HG03097 (cell line): ENCODE data around the gene SH2D2A.

Source experiments
- ATAC-seq: cut with Tn5 transposase; IDR thresholded peaks from one replicate; pipeline ENCODE4 v1.9.1; 2021; ENCODE audit not compliant: unreplicated experiment, low FRiP score

The SH2D2A gene

DNA sequence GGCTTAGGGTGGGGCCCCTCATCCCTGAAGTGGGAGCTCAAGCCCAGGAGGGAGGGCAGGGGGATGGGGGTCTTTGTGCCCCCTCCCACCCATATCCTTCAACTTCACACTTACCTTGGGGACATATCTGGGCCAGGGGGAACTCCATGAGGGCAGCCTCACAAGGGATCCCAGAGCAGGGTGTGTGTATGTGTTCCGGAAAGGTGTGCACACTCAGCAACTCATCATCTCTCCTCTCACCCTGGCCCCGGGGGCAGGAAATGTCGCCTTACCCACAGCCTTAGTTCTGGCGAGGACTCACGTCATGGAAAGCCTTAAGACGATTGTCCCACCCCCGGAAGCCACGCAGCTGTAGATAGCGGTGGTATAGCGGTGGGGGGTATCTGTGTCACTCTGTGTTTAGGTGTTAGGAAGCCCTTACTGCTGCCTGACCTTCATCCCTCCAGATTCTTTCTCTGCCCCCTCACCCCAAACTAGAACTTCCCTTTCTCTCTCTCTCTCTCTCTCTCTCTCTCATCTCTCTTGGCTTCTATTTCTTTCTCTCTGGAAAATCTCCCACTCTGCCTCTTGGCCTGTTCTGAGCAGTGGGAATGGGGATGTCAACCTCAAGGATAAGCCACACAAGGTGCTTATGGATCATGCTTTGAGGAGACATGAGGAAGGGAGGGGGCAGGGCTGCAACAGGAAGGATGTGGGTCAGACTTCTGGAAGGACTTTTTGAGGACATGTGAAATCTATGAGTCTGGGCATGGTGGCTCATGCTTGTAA, at the start of gene SH2D2A:
TSS of gene SH2D2A (minus strand) at position 288 of the 768 bp plus-strand sequence. CDS start at position 148, 140 bp downstream.
- ATAC-seq, result peak; percentile 69

DNA sequence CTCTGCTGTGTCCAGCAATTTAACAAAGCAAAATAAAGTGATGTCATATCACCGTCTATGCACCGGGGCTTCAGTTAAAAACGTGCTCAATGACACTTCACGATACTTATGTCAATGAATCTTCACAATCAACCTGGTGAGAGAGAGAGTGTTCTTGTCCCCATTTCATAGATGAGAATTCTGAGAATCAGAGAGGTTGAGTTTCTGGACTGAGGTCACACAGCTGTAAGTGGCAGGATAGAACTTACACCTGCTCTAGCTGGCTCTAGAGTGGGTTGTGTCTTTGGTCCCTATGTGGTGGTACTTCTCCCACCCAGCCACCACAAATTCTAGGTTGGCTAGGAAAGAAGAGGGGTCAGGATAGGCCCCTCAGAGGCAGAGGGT, 49.2 kb upstream of the SH2D2A start:
- no peak for ATAC-seq

DNA sequence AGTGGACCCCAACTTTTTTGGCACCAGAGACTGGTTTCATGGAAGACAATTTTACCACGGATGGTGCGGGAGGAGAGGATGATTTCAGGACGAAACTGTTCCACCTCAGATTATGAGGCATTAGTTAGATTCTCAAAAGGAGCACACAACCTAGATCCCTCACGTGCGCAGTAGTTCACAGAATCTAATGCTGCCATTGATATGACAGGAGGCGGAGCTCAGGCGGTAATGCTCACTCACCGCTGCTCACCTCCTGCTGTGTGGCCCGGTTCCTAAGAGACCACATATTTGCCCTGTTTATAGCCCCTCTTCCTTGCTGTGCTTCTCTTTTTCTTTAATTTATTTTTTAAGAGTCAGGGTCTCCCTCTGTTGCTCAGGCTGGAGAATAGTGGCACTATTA, 48.6 kb upstream of the SH2D2A start:
- ATAC-seq, result no peak

DNA sequence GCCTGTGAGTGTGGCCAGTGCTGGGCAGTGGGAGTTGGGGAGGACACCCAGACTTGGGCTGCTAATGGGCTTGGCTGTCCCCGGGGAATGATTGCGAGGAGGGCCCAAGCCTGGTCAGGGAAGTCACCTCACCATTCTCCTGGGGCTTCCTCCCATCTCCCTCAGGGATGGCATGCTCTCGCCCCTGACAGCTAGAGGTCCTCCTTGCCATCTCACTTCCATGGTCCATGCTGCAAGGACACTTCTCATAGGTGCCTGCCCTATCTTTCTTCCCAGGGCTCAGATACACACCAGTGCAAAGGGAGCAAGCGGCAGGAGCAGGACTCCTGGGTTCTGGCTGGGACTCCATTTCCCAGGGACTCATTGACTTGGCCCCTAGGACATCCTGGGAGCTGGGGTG, 48.1 kb upstream of the SH2D2A start:
- no peak for ATAC-seq

DNA sequence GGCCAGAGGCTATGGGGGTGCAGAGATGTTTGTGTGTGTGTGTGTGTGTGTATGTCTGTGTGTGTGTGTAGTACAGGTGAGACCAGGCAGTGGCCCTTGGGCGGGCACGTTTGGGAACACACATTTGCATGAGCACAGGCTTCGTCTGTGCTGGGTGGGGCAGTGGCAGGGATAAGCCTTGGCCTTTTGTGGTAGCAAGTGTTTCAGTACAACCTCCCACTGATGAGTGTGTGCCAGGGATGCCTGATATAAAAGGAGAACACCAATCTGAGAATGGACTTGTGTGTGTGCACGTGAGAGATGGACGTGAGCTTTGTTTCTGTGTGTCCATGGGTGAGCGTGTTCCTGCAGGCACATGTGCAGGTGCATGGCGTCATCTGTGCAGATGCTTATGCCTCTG, 47.0 kb upstream of the SH2D2A start:
- ATAC-seq, result no peak

DNA sequence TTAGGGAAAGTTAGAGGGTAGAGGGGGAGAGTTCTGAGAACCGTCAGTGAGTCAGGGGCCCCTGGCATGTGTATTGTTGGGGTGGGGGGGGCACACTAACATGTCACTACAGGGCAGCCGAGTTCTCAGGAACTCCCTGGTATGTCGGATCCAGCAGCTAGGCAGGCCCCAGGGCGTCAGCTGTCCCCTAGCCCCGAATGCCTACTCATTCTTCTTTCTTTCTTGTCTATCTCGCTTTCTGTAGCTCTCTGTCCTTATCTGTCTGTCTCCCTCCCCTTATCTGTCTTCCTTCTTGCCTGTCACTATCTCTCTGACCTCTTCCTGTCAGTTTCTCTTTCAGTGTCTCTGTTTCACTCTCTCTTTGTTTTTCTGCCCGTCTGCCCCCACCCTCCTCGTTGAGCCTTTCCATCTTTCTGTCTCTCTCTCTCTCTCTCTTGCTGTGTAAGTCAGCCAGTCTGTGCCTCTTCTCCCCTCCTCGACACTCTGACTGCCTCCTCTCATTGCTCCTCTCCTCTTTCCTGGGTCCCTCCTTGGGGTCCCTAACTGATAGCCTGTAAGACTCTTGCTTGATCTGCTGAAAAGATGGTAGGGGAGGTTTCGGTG, 46.5 kb upstream of the SH2D2A start:
- ATAC-seq, result no peak

DNA sequence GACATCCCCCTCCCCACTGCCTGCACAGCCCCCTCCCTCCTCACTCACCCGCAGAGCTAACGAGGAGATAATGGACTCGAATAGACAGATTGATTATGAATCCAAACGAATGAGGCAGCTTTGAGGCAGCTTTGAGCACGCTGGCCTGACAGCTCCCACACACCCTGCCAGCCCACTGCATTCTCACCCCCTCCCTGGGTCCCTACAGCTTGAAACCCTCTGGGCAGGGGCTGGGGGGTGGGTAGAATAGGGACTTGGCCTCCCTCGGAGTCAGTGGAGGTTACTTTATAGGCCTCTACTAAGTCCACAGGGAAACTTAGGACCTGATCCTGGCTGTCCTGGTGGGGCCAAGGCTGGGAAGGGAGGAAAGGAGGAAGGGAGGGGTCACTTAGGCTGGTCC, 45.9 kb upstream of the SH2D2A start:
- ATAC-seq, result no peak

DNA sequence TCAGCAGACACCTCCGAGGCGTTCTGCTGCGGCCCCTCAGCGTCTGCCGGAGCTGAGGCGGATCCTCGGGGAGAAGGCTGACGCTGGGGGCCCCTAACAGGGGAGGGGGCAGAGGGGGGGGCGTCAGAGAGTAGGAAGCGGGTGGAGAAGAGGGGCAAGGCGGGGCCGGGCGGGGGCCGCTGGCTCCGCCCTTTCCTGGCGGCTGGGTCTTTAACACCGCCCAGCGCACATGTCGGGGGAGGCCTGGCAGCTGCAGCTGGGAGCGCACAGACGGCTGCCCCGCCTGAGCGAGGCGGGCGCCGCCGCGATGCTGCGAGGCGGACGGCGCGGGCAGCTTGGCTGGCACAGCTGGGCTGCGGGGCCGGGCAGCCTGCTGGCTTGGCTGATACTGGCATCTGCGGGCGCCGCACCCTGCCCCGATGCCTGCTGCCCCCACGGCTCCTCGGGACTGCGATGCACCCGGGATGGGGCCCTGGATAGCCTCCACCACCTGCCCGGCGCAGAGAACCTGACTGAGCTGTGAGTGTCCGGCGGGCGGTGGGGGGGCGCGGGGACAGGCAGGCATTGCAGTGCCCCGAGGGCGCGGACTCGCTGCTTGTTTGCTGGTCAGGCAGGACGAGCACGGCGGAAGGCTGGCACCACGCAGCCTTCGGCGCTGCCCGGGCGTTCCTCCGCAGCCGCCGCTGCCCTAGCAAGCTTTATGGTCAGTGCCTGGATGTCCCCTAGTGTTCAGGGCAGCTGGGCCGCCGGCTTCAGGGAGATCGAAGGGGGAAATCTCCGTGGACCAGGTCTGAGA, 44.2 kb upstream of the SH2D2A start, which contains the start of gene NTRK1:
TSS of gene NTRK1 (plus strand) at position 238 of the 796 bp plus-strand sequence. CDS start at position 308, 70 bp downstream.
- no peak for ATAC-seq

DNA sequence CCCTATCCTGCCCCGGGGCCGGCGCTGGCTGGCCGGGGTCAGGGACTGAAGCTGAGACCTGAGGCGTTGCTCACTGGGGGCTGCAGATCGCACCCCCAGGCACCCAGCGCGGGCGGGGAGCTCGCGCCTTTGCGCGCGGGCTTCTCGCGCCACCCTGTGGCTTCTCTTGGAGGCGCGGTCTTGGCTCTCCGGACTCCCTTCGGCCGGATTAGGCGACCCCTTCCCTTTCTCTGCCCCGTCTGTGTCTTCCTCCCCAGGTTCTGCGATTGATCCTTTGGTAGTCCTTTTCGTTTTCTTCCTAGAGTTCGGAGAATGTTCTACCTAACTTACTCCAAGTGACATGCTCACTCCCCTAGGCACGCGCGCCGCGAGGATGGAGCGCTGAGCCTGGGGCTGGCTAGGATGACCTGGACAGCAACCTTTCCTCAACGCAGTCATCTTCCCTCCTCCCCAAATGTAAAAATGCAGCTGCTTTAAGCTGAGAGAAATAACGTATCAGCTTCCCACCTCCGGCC, 43.5 kb upstream of the SH2D2A start:
- no peak for ATAC-seq

DNA sequence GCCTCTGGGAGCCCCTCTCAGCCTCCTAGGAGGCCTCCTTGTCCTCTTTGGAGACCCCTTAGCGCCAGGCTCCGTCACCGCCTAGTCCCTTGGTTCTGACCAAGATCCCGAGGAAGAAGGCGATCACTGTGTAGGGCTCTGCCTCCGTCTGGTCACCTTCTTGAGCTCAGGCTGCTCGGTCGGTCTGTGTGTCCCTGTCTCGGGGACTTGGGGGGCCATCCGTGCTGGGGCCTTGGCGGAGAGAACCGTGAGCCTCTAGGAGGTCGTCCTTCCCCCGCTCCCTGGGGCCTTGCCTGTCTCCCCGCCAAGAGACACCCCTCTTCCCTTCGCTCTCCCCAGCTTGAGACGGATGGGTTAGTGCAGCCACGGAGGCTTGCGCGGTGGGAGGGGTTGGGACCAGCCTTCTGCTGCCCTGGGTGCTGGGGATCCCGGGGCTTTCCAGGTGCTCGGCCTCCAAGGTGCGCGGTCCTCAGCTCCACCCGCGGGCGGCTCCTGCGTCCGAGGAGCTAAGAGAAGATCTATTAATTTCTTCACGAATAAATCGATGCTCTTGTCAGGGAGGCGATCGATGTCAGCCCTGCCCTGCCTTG, 43.0 kb upstream of the SH2D2A start:
- no peak for ATAC-seq

DNA sequence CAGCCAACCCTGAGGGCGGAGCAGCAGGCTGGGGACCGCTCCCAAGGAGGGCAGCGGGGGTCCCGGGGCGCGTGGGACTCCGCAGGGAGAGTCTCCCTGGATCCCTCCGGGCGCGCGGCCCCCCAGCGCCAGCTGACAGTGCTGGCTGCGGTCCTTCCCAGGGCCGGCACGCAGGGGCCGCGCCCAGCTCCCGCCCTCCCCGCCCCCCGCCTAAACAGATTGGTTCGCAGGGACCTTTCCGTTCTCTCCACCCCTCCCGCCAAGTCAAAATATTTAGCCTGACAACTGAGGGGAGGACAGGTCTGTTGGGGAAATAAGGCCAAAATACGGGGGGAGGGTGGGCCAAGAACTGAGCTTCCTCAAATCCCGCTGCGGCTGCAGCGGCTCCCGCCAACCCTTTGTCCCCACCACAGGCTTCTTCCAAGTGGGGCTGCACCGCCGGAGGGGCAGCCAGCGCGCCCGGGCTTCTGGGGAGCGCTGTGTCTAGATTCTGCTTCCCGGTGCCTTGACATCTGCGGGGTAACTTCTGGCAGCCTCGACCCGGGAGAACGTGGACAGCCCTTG, 42.4 kb upstream of the SH2D2A start, which contains the start of gene INSRR:
TSS of gene INSRR (minus strand) at position 159 of the 564 bp plus-strand sequence. CDS start 496 bp downstream, outside the sequence.
- no peak for ATAC-seq

DNA sequence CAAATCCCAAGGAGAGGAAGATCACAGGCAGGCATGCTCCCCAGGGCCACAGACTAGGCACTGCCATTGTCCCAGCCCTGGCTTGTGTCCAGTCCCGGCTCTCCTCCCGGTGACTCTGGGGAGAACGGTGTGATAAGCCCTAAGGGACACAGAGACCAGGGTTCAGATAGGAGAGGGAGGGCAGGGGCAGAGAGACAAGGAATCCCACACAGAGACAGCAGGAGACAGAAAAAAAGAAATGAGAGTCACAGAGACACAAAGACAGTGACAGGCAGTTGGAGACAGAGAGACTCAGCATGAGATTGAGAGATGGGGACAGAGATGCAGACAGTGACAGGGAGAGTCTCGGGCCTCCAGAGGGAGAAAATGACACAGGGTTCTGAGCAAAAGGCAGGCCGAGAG, 41.9 kb upstream of the SH2D2A start:
- no peak for ATAC-seq

DNA sequence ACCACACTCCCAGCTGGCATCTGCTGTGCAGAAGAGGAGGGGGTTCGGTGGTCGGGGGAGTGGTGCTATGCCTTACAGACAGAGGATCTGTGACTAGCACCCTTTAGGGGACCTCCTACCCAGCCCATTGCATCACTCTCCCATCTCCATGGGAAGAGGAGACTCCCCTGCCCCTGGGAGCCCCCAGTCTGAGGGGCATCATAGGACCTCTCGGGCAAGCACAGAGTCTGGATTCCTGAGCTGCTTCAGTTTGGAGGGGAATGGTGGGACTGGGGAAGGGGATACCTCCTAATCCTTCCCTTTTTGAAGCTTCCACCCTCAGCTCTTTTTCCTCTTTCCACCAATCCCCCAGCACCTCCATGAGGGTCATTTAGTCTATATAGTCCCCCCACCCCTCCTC, 40.9 kb upstream of the SH2D2A start:
- no peak for ATAC-seq

DNA sequence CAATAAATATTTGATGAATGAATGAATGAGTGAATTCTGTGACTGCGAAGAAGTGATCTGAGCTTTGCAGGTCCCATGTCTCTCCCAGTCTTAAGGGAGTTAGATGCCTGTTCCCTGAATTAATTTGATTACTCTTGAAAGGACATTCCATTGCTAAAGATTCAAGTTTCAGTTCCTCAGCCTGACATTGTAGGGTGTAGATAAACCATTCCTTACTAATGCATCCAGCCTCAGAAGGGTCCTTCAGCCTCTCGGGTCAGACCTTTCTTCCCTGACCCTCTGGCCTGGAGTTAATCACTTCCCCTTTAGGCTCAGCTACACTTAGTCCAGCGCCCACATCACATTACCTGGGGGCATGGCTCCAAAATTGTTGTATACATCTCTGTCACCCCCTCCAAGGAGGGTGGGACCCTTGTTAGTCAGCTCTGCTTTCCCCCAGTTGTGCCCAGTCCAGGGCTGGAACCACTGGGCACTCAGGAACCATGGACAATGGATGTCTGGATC, 39.7 kb upstream of the SH2D2A start:
- no peak for ATAC-seq

DNA sequence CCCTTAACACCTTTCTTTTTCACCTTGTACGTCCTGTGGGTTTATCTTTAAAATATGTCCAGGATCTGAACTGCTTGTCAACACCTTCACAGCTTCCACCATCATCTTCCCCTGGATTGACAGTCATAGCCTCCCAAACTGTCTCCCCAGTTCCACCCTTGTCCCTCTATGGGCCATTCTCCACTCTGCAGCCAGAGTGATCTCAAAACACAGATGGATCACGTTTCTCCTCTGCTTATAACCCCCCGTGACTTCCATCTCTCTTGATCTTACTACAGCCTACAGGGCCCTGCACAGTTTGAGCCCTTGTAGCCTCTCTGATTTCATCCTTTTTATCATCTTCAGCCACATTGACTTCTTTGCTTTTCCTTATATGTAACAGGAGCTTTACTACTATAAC, 38.0 kb upstream of the SH2D2A start:
- no peak for ATAC-seq

DNA sequence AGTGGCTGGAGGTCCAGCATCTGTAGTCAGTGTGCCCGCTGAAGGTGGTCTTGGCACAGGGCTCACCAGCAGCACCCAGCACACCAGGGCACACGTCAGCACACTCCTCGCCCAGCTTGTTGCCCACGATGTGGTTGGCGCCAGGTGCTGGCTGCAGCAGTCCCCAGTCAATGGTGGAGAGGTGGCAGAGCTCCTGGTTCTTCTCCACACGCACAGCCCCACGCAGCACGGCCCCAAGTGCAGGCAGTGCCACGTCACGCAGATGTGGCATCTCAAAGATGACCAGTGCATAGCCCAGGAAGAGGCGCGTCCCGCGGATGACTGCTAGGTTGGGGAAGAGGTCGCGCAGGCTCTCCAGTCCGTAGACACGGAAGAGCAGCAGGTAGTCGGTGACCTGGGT, 37.1 kb upstream of the SH2D2A start:
- ATAC-seq, result no peak

DNA sequence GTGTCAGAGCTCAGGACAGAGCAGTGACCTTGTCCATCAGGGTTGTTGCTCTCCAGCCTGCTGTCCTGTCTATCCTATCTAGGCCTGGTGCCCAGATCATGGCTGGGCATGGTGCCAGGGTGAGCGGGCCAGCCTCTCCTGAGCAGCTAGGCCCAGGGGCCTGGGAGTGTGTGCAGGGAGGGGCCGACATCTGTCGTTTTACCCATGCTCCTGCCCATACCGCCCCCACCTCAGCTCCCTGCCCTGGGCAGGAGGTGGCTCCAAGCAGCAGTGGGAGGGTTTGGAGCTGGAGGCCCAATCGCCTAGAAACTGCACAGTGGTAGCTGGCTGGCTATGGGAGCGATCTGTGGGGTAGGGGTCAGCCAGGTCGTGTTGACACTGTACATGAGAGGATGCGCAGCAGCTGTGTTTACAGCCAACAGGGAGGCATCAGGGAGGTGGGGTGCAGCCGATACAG, 35.8 kb upstream of the SH2D2A start:
- no peak for ATAC-seq

DNA sequence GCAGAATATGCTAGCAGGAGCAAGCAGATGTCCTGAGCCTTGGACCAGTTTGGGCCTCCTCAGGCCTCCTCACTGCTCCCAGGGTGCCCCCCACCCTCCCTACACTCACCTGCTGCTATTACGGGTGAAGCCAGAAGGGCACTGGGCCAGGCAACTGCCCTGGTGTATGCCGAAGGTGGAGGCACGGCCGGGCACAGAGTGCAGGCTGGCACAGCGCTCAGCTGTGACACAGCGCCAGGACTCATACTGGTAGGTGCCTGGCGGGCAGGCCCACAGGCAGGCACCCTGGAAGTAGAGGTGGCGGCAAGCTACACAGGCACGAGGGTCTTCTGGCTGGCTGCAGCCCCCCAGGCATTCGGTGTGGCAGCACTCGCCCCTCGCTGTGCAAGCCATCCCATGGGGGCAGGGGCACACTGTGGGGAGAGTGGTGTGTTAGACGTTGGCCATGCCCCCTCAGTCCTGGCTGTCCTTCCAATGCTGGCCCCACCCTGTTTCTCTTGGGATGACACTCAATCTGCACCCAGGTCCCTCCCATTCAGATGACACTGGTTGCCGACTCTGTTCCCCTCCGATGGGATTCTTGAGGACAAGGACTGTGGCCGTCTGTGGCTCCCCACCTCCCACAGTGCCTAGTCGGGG, 35.2 kb upstream of the SH2D2A start:
- no peak for ATAC-seq

DNA sequence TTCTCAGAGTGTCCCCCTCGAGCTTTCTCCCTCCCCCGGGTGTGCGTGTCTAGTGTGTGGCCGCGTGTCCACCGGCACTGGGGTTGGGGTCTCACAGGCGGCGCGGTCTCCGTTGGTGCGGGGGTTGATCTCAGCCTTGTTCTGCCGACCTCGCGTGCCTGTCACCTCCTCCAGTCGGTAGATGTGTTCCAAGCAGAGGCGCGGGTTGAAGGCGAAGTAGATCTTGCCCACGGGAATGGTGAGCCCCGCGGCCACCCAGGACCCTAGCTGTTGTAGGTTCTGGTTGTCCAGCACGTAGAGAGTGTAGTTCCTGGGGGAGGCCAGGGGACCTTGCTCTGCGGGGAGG, 32.5 kb upstream of the SH2D2A start:
- ATAC-seq, result no peak
